Gastroesophageal sphincter (tissue), 4 donors: ENCODE results near the gene CELSR3. TPM values are rescaled to one million over a fixed set of nuclear protein-coding genes. Genes with fewer than 3 reads are reported as not detected.

ENCODE experiments used
- ATAC-seq: fragments of 150-250 bp; one replicate; pipeline ENCODE4 v1.9.1; 2016; ENCODE audit warnings: mild to moderate bottlenecking, moderate library complexity
- H3K27ac ChIP-seq, 4 donors: fragments of 200-600 bp; sonication (generic) in 3 of 4; 1 replicate in 3 of 4; 2 replicates in 1 of 4; pipeline ENCODE4 v1.5.1; 2016 to 2019
- H3K27me3 ChIP-seq: fragments of 200-600 bp; sonication (generic); one replicate; pipeline ENCODE4 v1.5.1; 2019
- H3K36me3 ChIP-seq, 2 donors: fragments of 200-600 bp; sonication (generic); one replicate each; pipeline ENCODE4 v1.5.1; 2019; ENCODE audit warnings: control low read depth in 1 of 2
- H3K4me1 ChIP-seq, 3 donors: fragments of 200-600 bp; sonication (generic); 1 replicate in 2 of 3; 2 replicates in 1 of 3; pipeline ENCODE4 v1.5.1; 2016 to 2019; ENCODE audit warnings: control low read depth in 2 of 3
- H3K4me3 ChIP-seq, 2 donors: fragments of 200-600 bp; sonication (generic); one replicate each; pipeline ENCODE4 v1.5.1; 2019; ENCODE audit warnings: mild to moderate bottlenecking in 1 of 2, moderate library complexity in 1 of 2
- H3K9me3 ChIP-seq, 3 donors: fragments of 200-600 bp; sonication (generic); one replicate each; pipeline ENCODE4 v1.5.1; 2017 to 2019; ENCODE audit warnings: control low read depth in 2 of 3
- EP300 ChIP-seq: sonication (generic); formaldehyde crosslinking; IDR thresholded peaks from one replicate; pipeline ENCODE4 v1.6.1; 2017; ENCODE audit warnings: antibody characterized with exemption, mild to moderate bottlenecking
- POLR2A ChIP-seq, 2 donors: fragments of 450-650 bp; IDR thresholded peaks; one replicate each; pipeline ENCODE4 v1.6.1; 2017; ENCODE audit warnings: antibody characterized with exemption in 2 of 2, mild to moderate bottlenecking in 2 of 2, moderate library complexity in 1 of 2
- POLR2AphosphoS5 ChIP-seq: sonication (generic); formaldehyde crosslinking; IDR thresholded peaks from one replicate; pipeline ENCODE4 v1.6.1; 2017; ENCODE audit warnings: antibody characterized with exemption
- WGBS, 2 donors: methylation state at CpG; one replicate each; pipeline ENCODE4 v1.1.5; 2018; ENCODE audit warnings: low coverage in 1 of 2; 5-methylcytosine and 5-hydroxymethylcytosine counted together
- total RNA-seq, 4 donors: library from RNA; depleted of rRNA; stranded (reverse); fragments of >200 nt; gene quantifications; one replicate each; pipeline ENCODE4 v1.1.0, GENCODE V29; 2016
- TF ChIP-seq, protein P1 (sequence below), 4 experiments: fragments of 200-600 bp in 2 of 4; fragments of 450-650 bp in 2 of 4; sonication (generic) in 1 of 4; IDR thresholded peaks; one replicate each; pipeline ENCODE4 v1.5.1; 2017 to 2019; ENCODE audit warnings: antibody characterized with exemption in 4 of 4, mild to moderate bottlenecking in 2 of 4, moderate library complexity in 2 of 4

CELSR3 gene
- total RNA-seq, 4 donors from 2014 or later = 0.40 to 1.0 (median 0.66) TPM

- no peaks in the 10 kb centered on the region for H3K9me3 ChIP-seq
- no peaks in the 10 kb centered on the region for H3K36me3 ChIP-seq
- peak overlapping the region in 3 of 4 donors; percentile 74 to 87 (median 78) for H3K27ac ChIP-seq
- TF ChIP-seq, protein P1, sequence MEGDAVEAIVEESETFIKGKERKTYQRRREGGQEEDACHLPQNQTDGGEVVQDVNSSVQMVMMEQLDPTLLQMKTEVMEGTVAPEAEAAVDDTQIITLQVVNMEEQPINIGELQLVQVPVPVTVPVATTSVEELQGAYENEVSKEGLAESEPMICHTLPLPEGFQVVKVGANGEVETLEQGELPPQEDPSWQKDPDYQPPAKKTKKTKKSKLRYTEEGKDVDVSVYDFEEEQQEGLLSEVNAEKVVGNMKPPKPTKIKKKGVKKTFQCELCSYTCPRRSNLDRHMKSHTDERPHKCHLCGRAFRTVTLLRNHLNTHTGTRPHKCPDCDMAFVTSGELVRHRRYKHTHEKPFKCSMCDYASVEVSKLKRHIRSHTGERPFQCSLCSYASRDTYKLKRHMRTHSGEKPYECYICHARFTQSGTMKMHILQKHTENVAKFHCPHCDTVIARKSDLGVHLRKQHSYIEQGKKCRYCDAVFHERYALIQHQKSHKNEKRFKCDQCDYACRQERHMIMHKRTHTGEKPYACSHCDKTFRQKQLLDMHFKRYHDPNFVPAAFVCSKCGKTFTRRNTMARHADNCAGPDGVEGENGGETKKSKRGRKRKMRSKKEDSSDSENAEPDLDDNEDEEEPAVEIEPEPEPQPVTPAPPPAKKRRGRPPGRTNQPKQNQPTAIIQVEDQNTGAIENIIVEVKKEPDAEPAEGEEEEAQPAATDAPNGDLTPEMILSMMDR (IDR thresholded peaks at IDR 0.05) = peak in 3 of 4 experiments; percentile 52 to 67 (median 66)
- TF ChIP-seq POLR2AphosphoS5 (peak; percentile 26), EP300 (no peak), POLR2A (IDR thresholded peaks at IDR 0.05) (peak in 1 of 2 donors; percentile 14)
- peak; percentile 89 for ATAC-seq
- H3K4me1 ChIP-seq = peaks cover 0 to 34% (median 4%) of the 10 kb centered on the region in 3 donors
- H3K4me3 ChIP-seq = peak overlapping the region; percentile 10 to 52
- WGBS, 2 donors = 7% methylated on average over 3 of the region's 66 CpGs; no CpG with 5 or more reads in 1 of the 2 donors
- peaks cover 58% of the 10 kb centered on the region for H3K27me3 ChIP-seq
These were observed 1.0 kb upstream of the CELSR3 start for GRCh38 chr3:48663489-48664312.

DNA sequence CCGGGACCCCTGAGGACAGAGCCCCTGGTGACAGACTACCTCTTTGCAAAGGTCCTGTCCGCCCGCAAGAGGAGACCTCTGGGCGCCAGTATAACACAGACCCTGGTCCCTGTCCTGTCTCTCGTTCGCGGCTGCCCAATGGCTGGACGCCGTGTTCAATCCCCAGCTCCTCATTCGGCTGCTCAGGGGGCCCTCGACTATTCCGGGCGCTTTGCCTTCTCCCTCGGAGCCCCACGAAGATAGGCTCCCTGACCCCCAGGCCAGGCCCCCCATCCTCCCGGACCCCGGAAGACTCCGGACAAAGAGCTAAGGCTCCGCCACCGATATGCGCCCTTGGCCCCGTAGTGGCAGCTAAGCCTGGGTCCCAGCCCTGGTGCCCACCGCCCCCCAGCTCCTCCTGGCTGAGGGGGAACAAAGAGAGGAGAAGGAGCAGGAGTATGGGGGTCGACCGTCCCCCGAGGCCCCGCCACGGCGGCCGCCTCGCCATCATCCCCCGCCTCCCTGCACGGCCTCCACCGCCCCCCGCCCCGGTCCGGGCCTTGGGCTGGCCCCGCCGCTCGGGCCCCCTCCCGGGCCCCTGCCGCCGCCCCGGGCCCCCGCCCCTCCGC, 437 bp downstream of the CELSR3 start:
- Histone ChIP-seq H3K27me3 (peaks cover 62% of the 10 kb centered on the region), H3K4me3 (peak overlapping the region in 1 of 2 donors; percentile 52), H3K9me3 (no peaks in the 10 kb centered on the region), H3K36me3 (no peaks in the 10 kb centered on the region), H3K27ac (peak overlapping the region in 2 of 4 donors; percentile 78 to 87), H3K4me1 (peaks cover 0 to 34% (median 4%) of the 10 kb centered on the region in 3 donors)
- TF ChIP-seq, protein P1 (IDR thresholded peaks at IDR 0.05) = no peak
- no peak for TF ChIP-seq POLR2A (IDR thresholded peaks at IDR 0.05)
- WGBS, 2 donors = 0% methylated on average over 1 of the region's 46 CpGs; no CpG with 5 or more reads in 1 of the 2 donors
- no peak for ATAC-seq

DNA sequence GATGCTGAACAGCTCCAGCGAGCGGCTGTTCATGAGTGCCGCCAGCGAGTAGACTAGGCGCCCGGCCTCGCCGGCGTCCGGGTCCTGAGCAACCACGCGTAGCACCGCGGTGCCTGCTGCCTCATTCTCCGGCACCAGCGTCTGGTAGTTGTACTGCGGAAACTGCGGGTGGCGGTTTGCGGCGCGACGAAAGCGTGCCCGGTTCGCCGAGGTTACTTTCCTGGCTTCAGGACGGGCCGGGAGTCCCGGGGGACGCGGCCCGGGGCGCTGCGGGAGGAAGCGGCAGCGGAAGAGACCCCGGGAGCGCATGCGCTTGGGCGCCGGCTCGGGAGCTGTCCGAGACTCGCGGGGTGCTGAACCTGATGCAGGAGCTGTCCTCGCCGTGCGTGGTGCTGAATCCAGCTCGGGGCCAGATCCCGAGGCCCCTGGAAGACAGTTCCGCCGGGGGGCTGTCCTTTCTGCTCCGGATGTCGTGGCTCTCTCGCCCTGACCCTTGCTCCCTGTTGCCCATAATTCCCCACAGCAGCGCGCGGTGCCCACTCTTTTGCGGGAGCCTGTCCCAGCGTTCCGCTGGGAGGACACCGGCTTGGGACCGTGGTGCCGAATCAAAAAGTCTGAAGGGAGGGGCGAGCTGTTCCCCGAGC, 1.1 kb downstream of the CELSR3 start:
- WGBS, 2 donors = no CpG with 5 or more reads among the region's 67 CpGs
- H3K27me3 ChIP-seq = peaks cover 62% of the 10 kb centered on the region
- H3K4me1 ChIP-seq = peaks cover 0 to 38% (median 4%) of the 10 kb centered on the region in 3 donors
- no peaks in the 10 kb centered on the region for H3K9me3 ChIP-seq
- TF ChIP-seq, protein P1 (IDR thresholded peaks at IDR 0.05) = no peak
- TF ChIP-seq POLR2A (IDR thresholded peaks at IDR 0.05) (no peak), POLR2AphosphoS5 (no peak), EP300 (no peak)
- ATAC-seq = no peak
- no peaks in the 10 kb centered on the region for H3K36me3 ChIP-seq
- no peak overlapping the region for H3K27ac ChIP-seq
- peak overlapping the region in 1 of 2 donors; percentile 47 for H3K4me3 ChIP-seq

DNA sequence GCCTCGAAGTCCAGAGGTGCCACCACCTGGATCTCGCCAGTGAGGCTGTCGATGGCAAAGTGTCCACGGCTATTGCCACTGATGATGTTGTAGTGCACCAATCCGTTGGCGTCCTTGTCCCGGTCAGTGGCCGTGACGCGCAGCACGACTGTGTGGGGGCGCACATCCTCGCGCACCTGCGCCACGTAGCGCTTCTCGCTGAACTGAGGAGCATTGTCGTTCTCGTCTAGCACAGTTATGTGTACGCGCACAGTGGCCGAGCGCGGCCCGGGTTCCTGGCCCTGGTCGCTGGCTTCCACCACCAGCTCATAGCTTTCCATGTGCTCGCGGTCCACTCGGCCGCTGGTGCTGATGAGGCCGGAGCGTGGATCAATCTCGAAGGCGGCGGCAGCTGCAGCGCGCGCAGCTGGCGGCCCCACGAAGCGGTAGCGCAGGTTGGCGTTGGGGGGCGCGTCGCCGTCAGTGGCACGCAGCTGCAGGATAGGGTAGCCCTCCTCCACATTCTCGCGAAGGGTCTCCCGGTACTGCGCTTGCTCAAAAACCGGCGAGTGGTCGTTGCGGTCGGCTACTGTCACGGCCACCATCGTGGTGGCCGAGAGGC, 1.8 kb downstream of the CELSR3 start:
- 90% methylated on average over 2 to 17 of the region's 61 CpGs for WGBS, 2 donors
- peaks cover 0 to 45% (median 7%) of the 10 kb centered on the region in 3 donors for H3K4me1 ChIP-seq
- TF ChIP-seq POLR2AphosphoS5 (no peak), POLR2A (IDR thresholded peaks at IDR 0.05) (no peak), EP300 (no peak)
- TF ChIP-seq, protein P1 (IDR thresholded peaks at IDR 0.05) = no peak
- no peak overlapping the region for H3K27ac ChIP-seq
- peak overlapping the region in 1 of 2 donors; percentile 47 for H3K4me3 ChIP-seq
- no peaks in the 10 kb centered on the region for H3K36me3 ChIP-seq
- H3K9me3 ChIP-seq = no peaks in the 10 kb centered on the region
- ATAC-seq = no peak
- H3K27me3 ChIP-seq = peaks cover 62% of the 10 kb centered on the region
